ENCODE data around the gene GLYAT.

Gene GLYAT

GRCh38 chr11:58731819-58732218, at the start of gene GLYAT:
Gene GLYAT, minus strand, starts transcription at chr11:58731943. Its CDS starts 7,447 bp downstream, at chr11:58724496.
- no peak for DNase-seq (ENCODE audit: low read depth in 2 of 3, low spot score in 2 of 3)

GRCh38 chr11:58781345-58781744, 49.6 kb upstream of the GLYAT start:
- no peak for DNase-seq (ENCODE audit: low read depth in 2 of 3, low spot score in 2 of 3)

- DNase-seq (ENCODE audit: low read depth in 2 of 3, low spot score in 2 of 3): no peak
These were observed 48.8 kb upstream of the GLYAT start for GRCh38 chr11:58780578-58780977.

- DNase-seq (ENCODE audit: low read depth in 2 of 3, low spot score in 2 of 3): no peak
These were observed 45.4 kb upstream of the GLYAT start for GRCh38 chr11:58776891-58777710.

- DNase-seq (ENCODE audit: low read depth in 2 of 3, low spot score in 2 of 3): no peak
These were observed 43.4 kb upstream of the GLYAT start for GRCh38 chr11:58775066-58775708.

GRCh38 chr11:58774164-58774593, 42.4 kb upstream of the GLYAT start:
- DNase-seq (ENCODE audit: low read depth in 2 of 3, low spot score in 2 of 3): no peak

GRCh38 chr11:58773337-58773736, 41.6 kb upstream of the GLYAT start:
- no peak for DNase-seq (ENCODE audit: low read depth in 2 of 3, low spot score in 2 of 3)

- DNase-seq (ENCODE audit: low read depth in 2 of 3, low spot score in 2 of 3): no peak
These were observed 40.9 kb upstream of the GLYAT start for GRCh38 chr11:58772329-58773285.

GRCh38 chr11:58771458-58771855, 39.7 kb upstream of the GLYAT start:
- DNase-seq (ENCODE audit: low read depth in 2 of 3, low spot score in 2 of 3): no peak

- no peak for DNase-seq (ENCODE audit: low read depth in 2 of 3, low spot score in 2 of 3)
These were observed 39.1 kb upstream of the GLYAT start for GRCh38 chr11:58770627-58771457.

GRCh38 chr11:58770166-58770565, 38.4 kb upstream of the GLYAT start:
- DNase-seq (ENCODE audit: low read depth in 2 of 3, low spot score in 2 of 3): no peak

GRCh38 chr11:58769308-58769707, 37.6 kb upstream of the GLYAT start:
- DNase-seq (ENCODE audit: low read depth in 2 of 3, low spot score in 2 of 3): no peak

- DNase-seq (ENCODE audit: low read depth in 2 of 3, low spot score in 2 of 3): no peak
These were observed 36.4 kb upstream of the GLYAT start for GRCh38 chr11:58768137-58768536.

- DNase-seq (ENCODE audit: low read depth in 2 of 3, low spot score in 2 of 3): no peak
These were observed 33.3 kb upstream of the GLYAT start for GRCh38 chr11:58765078-58765477.

- DNase-seq (ENCODE audit: low read depth in 2 of 3, low spot score in 2 of 3): no peak
These were observed 31.4 kb upstream of the GLYAT start for GRCh38 chr11:58763120-58763490.

- DNase-seq (ENCODE audit: low read depth in 2 of 3, low spot score in 2 of 3): no peak
These were observed 30.8 kb upstream of the GLYAT start for GRCh38 chr11:58762284-58763119.

- no peak for DNase-seq (ENCODE audit: low read depth in 2 of 3, low spot score in 2 of 3)
These were observed 25.7 kb upstream of the GLYAT start for GRCh38 chr11:58757439-58757838.

- DNase-seq (ENCODE audit: low read depth in 2 of 3, low spot score in 2 of 3): no peak
These were observed 14.1 kb upstream of the GLYAT start for GRCh38 chr11:58745705-58746364.
